ENCODE measurements around the gene KLHL26.

The KLHL26 gene

DNA sequence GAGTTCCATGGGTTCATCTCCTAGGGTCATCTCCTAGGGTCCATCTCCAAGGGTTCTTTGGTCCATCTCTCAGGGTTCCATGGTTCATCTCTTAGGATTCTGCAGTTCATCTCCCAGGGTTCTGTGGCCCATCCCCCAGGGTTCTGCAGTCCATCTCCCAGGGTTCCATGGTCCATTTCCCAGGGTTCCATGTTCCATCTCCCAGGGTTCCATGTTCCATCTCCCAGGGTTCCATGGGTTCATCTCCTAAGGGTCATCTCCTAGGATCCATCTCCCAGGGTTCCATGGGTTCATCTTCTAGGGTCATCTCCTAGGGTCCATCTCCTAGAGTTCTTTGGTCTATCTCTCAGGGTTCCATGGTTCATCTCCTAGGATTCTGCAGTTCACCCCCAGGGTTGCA, 19.3 kb upstream of the KLHL26 start:
- TF ChIP-seq EZH2phosphoT487 (IDR thresholded peaks at IDR 0.05; ENCODE audit: low read depth): no peak
- TF ChIP-seq, protein P1, sequence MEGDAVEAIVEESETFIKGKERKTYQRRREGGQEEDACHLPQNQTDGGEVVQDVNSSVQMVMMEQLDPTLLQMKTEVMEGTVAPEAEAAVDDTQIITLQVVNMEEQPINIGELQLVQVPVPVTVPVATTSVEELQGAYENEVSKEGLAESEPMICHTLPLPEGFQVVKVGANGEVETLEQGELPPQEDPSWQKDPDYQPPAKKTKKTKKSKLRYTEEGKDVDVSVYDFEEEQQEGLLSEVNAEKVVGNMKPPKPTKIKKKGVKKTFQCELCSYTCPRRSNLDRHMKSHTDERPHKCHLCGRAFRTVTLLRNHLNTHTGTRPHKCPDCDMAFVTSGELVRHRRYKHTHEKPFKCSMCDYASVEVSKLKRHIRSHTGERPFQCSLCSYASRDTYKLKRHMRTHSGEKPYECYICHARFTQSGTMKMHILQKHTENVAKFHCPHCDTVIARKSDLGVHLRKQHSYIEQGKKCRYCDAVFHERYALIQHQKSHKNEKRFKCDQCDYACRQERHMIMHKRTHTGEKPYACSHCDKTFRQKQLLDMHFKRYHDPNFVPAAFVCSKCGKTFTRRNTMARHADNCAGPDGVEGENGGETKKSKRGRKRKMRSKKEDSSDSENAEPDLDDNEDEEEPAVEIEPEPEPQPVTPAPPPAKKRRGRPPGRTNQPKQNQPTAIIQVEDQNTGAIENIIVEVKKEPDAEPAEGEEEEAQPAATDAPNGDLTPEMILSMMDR (IDR thresholded peaks at IDR 0.05; ENCODE audit: low read depth, low read length): no peak
- Histone ChIP-seq H3K9ac (ENCODE audit: low read length) (no peak overlapping the region), H3K36me3 (replicated peaks; ENCODE audit: low read depth, low read length) (no peaks in the 10 kb centered on the region), H3K4me3 (ENCODE audit: low read length) (no peak overlapping the region), H3K27me3 (ENCODE audit: low read depth, low read length) (peaks cover 21% of the 10 kb centered on the region), H3K4me1 (ENCODE audit: low read length) (no peaks in the 10 kb centered on the region), H3K79me2 (ENCODE audit: low read length) (no peaks in the 10 kb centered on the region), H2AFZ (ENCODE audit: low read depth, low read length) (no peak overlapping the region), H3K4me2 (ENCODE audit: low read length) (no peak overlapping the region), H4K20me1 (ENCODE audit: insufficient read depth, low read length) (no peaks in the 10 kb centered on the region), H3K9me3 (ENCODE audit: insufficient read depth, low read length) (no peaks in the 10 kb centered on the region), H3K27ac (ENCODE audit: low read length) (no peak overlapping the region)

DNA sequence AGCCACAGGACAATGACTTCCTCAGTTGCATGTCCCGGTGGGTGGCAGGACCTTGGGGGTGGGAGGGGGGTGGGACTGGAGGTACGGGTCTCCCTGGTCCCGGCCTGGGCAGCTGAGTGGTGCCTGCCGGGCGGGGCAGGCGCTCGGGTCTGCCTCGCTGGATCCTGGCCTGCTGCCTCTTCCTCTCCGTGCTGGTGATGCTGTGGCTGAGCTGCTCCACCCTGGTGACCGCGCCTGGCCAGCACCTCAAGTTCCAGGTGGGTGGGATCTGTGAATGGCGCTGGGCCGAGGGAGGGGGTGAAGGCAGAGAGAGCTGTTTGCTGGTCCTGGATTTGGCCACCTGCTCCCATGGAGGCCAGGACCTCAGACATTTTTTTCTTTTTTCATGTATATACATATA, 18.6 kb upstream of the KLHL26 start:
- Histone ChIP-seq H3K79me2 (ENCODE audit: low read length) (no peaks in the 10 kb centered on the region), H3K27me3 (ENCODE audit: low read depth, low read length) (peaks cover 21% of the 10 kb centered on the region)

DNA sequence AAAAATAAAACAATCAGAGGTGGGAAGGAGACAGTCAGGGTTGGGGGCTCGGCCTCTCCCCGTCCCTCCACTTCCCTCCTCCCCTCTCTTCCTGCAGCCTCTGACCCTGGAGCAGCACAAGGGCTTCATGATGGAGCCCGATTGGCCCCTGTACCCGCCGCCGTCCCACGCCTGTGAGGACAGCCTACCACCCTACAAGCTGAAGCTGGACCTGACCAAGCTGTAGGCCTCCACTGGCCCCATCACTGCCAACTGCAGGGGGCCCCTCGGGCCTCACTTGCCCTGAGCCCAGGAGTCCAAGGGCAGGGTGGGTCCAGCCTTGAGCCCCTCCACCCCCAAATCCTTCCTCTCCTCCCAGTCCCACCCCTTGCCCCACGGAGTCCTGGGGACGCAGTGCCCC, 16.5 kb upstream of the KLHL26 start:
- H3K9ac ChIP-seq (ENCODE audit: low read length): no peak overlapping the region
- no peaks in the 10 kb centered on the region for H3K9me3 ChIP-seq (ENCODE audit: insufficient read depth, low read length)
- H3K27me3 ChIP-seq (ENCODE audit: low read depth, low read length): peaks cover 10% of the 10 kb centered on the region
- no peaks in the 10 kb centered on the region for H3K4me1 ChIP-seq (ENCODE audit: low read length)
- no peaks in the 10 kb centered on the region for H4K20me1 ChIP-seq (ENCODE audit: insufficient read depth, low read length)
- no peak overlapping the region for H3K4me3 ChIP-seq (ENCODE audit: low read length)
- H2AFZ ChIP-seq (ENCODE audit: low read depth, low read length): no peak overlapping the region
- H3K27ac ChIP-seq (ENCODE audit: low read length): no peak overlapping the region
- no peak overlapping the region for H3K4me2 ChIP-seq (ENCODE audit: low read length)
- no peak for TF ChIP-seq EZH2phosphoT487 (IDR thresholded peaks at IDR 0.05; ENCODE audit: low read depth)
- TF ChIP-seq, protein P1 (IDR thresholded peaks at IDR 0.05; ENCODE audit: low read depth, low read length): no peak
- H3K79me2 ChIP-seq (ENCODE audit: low read length): no peaks in the 10 kb centered on the region
- H3K36me3 ChIP-seq (replicated peaks; ENCODE audit: low read depth, low read length): no peaks in the 10 kb centered on the region

More for the DNA sequence above, 18.6 kb upstream of the KLHL26 start:
- Histone ChIP-seq H3K4me1 (ENCODE audit: low read length) (no peaks in the 10 kb centered on the region), H3K4me3 (ENCODE audit: low read length) (no peak overlapping the region), H3K9ac (ENCODE audit: low read length) (no peak overlapping the region), H2AFZ (ENCODE audit: low read depth, low read length) (no peak overlapping the region), H4K20me1 (ENCODE audit: insufficient read depth, low read length) (no peaks in the 10 kb centered on the region), H3K27ac (ENCODE audit: low read length) (no peak overlapping the region), H3K4me2 (ENCODE audit: low read length) (no peak overlapping the region), H3K9me3 (ENCODE audit: insufficient read depth, low read length) (no peaks in the 10 kb centered on the region), H3K36me3 (replicated peaks; ENCODE audit: low read depth, low read length) (no peaks in the 10 kb centered on the region)
- TF ChIP-seq, protein P1 (IDR thresholded peaks at IDR 0.05; ENCODE audit: low read depth, low read length): no peak
- no peak for TF ChIP-seq EZH2phosphoT487 (IDR thresholded peaks at IDR 0.05; ENCODE audit: low read depth)

DNA sequence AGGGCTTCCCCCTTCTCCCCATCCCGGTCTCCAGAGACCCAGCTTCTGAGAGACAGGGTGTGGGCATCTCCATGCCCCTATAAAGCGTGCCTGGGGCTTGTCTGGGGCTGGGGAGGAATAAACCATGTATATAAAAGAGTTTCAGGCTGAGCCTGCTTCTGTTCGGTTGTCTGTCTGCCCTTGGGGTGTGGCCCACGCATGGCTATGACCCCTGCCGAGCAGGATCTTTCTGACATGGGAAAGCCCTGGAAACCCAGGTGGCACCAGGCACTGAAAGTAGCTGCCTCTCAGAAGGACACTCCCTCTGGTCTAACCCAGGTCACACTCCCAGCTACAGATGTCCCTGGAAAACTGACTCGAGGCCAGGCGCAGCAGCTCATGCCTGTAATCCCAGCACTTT, 15.9 kb upstream of the KLHL26 start:
- H3K4me3 ChIP-seq (ENCODE audit: low read length): no peak overlapping the region
- H3K4me2 ChIP-seq (ENCODE audit: low read length): no peak overlapping the region
- TF ChIP-seq, protein P1 (IDR thresholded peaks at IDR 0.05; ENCODE audit: low read depth, low read length): no peak
- no peak for TF ChIP-seq EZH2phosphoT487 (IDR thresholded peaks at IDR 0.05; ENCODE audit: low read depth)
- no peaks in the 10 kb centered on the region for H3K9me3 ChIP-seq (ENCODE audit: insufficient read depth, low read length)
- no peaks in the 10 kb centered on the region for H3K4me1 ChIP-seq (ENCODE audit: low read length)
- no peak overlapping the region for H3K9ac ChIP-seq (ENCODE audit: low read length)
- no peaks in the 10 kb centered on the region for H3K36me3 ChIP-seq (replicated peaks; ENCODE audit: low read depth, low read length)
- H3K27me3 ChIP-seq (ENCODE audit: low read depth, low read length): peaks cover 9% of the 10 kb centered on the region
- H3K27ac ChIP-seq (ENCODE audit: low read length): no peak overlapping the region
- H3K79me2 ChIP-seq (ENCODE audit: low read length): no peaks in the 10 kb centered on the region
- no peak overlapping the region for H2AFZ ChIP-seq (ENCODE audit: low read depth, low read length)
- no peaks in the 10 kb centered on the region for H4K20me1 ChIP-seq (ENCODE audit: insufficient read depth, low read length)
